Erythroblast (primary cell): ENCODE data around the gene ACOT6.
"Not testable (repeated sequence)": the region's sequence is repeated elsewhere in the genome, so short reads cannot be mapped to it uniquely, and the experiment has no call there.

Source experiments
- GATA1 ChIP-seq: IDR thresholded peaks from 2 replicates; pipeline ENCODE4 v1.6.1; 2011; ENCODE audit warnings: low read depth, mild to moderate bottlenecking, control low read depth, low read length, moderate library complexity
- POLR2A ChIP-seq: IDR thresholded peaks from 2 replicates; pipeline ENCODE4 v1.6.1; 2011; ENCODE audit warnings: mild to moderate bottlenecking, low read length

DNA sequence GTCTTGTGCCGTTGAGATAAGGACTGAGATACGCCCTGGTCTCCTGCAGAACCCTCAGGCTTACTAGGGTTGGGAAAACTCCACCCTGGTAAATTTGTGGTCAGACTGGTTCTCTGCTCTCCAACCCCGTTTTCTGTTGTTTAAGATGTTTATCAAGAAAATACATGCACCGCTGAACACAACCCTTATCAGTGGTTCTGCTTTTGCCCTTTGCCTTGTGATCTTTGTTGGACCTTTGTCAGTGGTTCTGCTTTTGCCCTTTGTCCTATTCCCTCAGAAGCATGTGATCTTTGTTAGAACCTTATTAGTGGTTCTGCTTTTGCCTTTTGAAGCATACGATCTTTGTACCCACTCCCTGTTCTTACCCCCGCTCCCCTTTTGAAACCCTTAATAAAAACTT, 49.6 kb upstream of the ACOT6 start:
- TF ChIP-seq POLR2A, GATA1: not testable (repeated sequence)
